ENCODE results near the gene PCCA. TPM values are rescaled to one million over a fixed set of nuclear protein-coding genes. Genes with fewer than 3 reads are reported as not detected.
"Not testable (repeated sequence)": the region's sequence is repeated elsewhere in the genome, so short reads cannot be mapped to it uniquely, and the experiment has no call there.

The PCCA gene
- polyA plus RNA-seq, 1 of the 3 experiments (the other 2 are of a cell fraction): 7.3 TPM

- no peak overlapping the region for H2AFZ ChIP-seq (ENCODE audit: low read depth)
- no peaks in the 10 kb centered on the region for H4K20me1 ChIP-seq (ENCODE audit: insufficient read depth)
- no peaks in the 10 kb centered on the region; the same call in none of the 2 replicates for H3K79me2 ChIP-seq (ENCODE audit: insufficient read depth)
- H3K9me2 ChIP-seq: no peaks in the 10 kb centered on the region
- no peaks in the 10 kb centered on the region for H3K9me3 ChIP-seq
- TF ChIP-seq RXRA (IDR thresholded peaks at IDR 0.05; ENCODE audit: borderline replicate concordance, low read depth): no peak
- TF ChIP-seq GATA2 (CRISPR knock-in tag; IDR thresholded peaks at IDR 0.05): peak; percentile 47
- TF ChIP-seq RCOR1 (IDR thresholded peaks at IDR 0.05; ENCODE audit: low read length): peak; percentile 15; the same call in 1 of the 2 replicates
- no peak for TF ChIP-seq TEAD4 (IDR thresholded peaks at IDR 0.05; ENCODE audit: borderline replicate concordance, insufficient read depth)
- H3K36me3 ChIP-seq (replicated peaks in 1 of 2; ENCODE audit: control insufficient read depth in 1 of 2, insufficient read depth in 2 of 2, low read length in 1 of 2): peaks cover 3 to 17% of the 10 kb centered on the region in 2 experiments
- H3F3A ChIP-seq (replicated peaks; ENCODE audit: insufficient read depth): no peaks in the 10 kb centered on the region
- no peak overlapping the region for H3K4me3 ChIP-seq (ENCODE audit: low read depth in 2 of 2, low read length in 1 of 2)
- no peak overlapping the region for H3K4me2 ChIP-seq
- H3K9ac ChIP-seq: no peak overlapping the region
- WGBS (ENCODE audit: low lambda C conversion rate): 79% methylated on average over 5 of the region's 5 CpGs
- peaks cover 8 to 20% of the 10 kb centered on the region in 2 experiments; a peak in 3 of 4 replicates for H3K4me1 ChIP-seq (ENCODE audit: control insufficient read depth in 1 of 2, insufficient read depth in 2 of 2, low read depth in 1 of 2, low read length in 1 of 2)
- DNase-seq: no peak
- H3K27me3 ChIP-seq (ENCODE audit: insufficient read depth): no peaks in the 10 kb centered on the region
- H3K27ac ChIP-seq (ENCODE audit: low read depth in 2 of 2, low read length in 1 of 2): no peak overlapping the region
- ChIA-PET CTCF (interaction anchor here (0.6 to 1.0 kb wide), 4 partner anchors 10 to 42 kb away, joined by 3 to 4 read pairs (median 4); no protein-coding TSS in a partner anchor), POLR2A (no interaction called here)
Observed at GRCh38 chr13:100173203-100173602, 84.3 kb downstream of the PCCA start.

- POLR2A ChIA-PET; H4K20me1 ChIP-seq (ENCODE audit: insufficient read depth); H3K9ac ChIP-seq; H3K4me2 ChIP-seq; H3K27me3 ChIP-seq (ENCODE audit: insufficient read depth); H3K4me3 ChIP-seq (ENCODE audit: low read depth in 2 of 2, low read length in 1 of 2); H2AFZ ChIP-seq (ENCODE audit: low read depth); H3K9me2 ChIP-seq; H3K27ac ChIP-seq (ENCODE audit: low read depth in 2 of 2, low read length in 1 of 2); H3F3A ChIP-seq (replicated peaks; ENCODE audit: insufficient read depth); H3K9me3 ChIP-seq; H3K79me2 ChIP-seq (ENCODE audit: insufficient read depth); DNase-seq: not testable (repeated sequence)
- H3K4me1 ChIP-seq (ENCODE audit: control insufficient read depth in 1 of 2, insufficient read depth in 2 of 2, low read depth in 1 of 2, low read length in 1 of 2): peaks cover 8 to 20% of the 10 kb centered on the region in 2 experiments; a peak in 3 of 4 replicates
- CTCF ChIA-PET: interaction anchor here (1.9 kb wide), 1 partner anchor 10 kb away, joined by 4 read pairs; no protein-coding TSS in a partner anchor
- WGBS (ENCODE audit: low lambda C conversion rate): 93% methylated on average over 4 of the region's 4 CpGs
- H3K36me3 ChIP-seq (replicated peaks in 1 of 2; ENCODE audit: control insufficient read depth in 1 of 2, insufficient read depth in 2 of 2, low read length in 1 of 2): peaks cover 3 to 17% of the 10 kb centered on the region in 2 experiments
Observed at GRCh38 chr13:100174455-100174854, 85.6 kb downstream of the PCCA start.

DNA sequence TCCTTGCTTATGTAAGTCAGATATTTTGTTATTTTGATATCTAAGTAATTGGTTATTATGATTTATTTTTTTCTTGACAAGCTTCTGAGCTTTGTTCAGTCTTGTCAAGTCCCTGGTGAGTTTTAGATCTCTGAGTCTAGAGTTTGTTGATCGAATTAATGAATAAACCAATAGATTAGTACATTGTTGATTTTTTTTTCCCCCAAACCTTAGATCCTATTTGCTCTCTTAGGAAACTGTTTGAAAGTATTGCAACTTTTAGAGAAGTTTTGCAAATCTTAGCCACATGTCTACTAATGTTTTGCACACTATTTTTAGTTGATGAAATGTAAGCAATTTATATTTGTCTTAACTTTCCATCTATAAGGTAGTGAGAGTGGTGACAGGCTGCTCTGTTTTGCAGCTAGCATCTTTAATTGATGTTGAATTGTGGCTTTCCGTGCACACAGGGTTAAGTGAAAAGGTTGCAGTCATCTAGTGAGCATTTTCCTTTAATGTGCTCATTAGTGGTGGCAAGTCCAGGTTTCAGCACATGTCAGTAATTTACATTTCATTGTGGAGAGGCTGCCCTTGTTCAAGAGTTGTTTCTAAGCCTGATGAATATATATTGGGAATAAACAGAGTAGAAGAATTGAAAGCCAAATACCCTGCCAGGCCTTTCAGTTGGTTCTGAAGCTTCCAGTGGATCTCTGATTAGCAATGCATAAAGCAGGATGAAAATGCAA, 86.3 kb downstream of the PCCA start:
- no peaks in the 10 kb centered on the region; the same call in none of the 2 replicates for H3K79me2 ChIP-seq (ENCODE audit: insufficient read depth)
- H3K4me2 ChIP-seq: no peak overlapping the region
- no peak for DNase-seq
- no peak overlapping the region for H3K9ac ChIP-seq
- peaks cover 3 to 11% of the 10 kb centered on the region in 2 experiments for H3K36me3 ChIP-seq (replicated peaks in 1 of 2; ENCODE audit: control insufficient read depth in 1 of 2, insufficient read depth in 2 of 2, low read length in 1 of 2)
- no peaks in the 10 kb centered on the region for H3K27me3 ChIP-seq (ENCODE audit: insufficient read depth)
- ChIA-PET POLR2A (no interaction called here), CTCF (interaction anchor here (1.9 kb wide), 1 partner anchor 9 kb away, joined by 4 read pairs; no protein-coding TSS in a partner anchor)
- H3K4me3 ChIP-seq (ENCODE audit: low read depth in 2 of 2, low read length in 1 of 2): no peak overlapping the region
- H3K9me2 ChIP-seq: no peaks in the 10 kb centered on the region
- H2AFZ ChIP-seq (ENCODE audit: low read depth): no peak overlapping the region
- no peaks in the 10 kb centered on the region for H3F3A ChIP-seq (replicated peaks; ENCODE audit: insufficient read depth)
- no peaks in the 10 kb centered on the region for H4K20me1 ChIP-seq (ENCODE audit: insufficient read depth)
- peaks cover 8 to 20% of the 10 kb centered on the region in 2 experiments; a peak in 3 of 4 replicates for H3K4me1 ChIP-seq (ENCODE audit: control insufficient read depth in 1 of 2, insufficient read depth in 2 of 2, low read depth in 1 of 2, low read length in 1 of 2)
- 97% methylated on average over 2 of the region's 2 CpGs for WGBS (ENCODE audit: low lambda C conversion rate)
- H3K9me3 ChIP-seq: no peaks in the 10 kb centered on the region
- TF ChIP-seq, protein P1, sequence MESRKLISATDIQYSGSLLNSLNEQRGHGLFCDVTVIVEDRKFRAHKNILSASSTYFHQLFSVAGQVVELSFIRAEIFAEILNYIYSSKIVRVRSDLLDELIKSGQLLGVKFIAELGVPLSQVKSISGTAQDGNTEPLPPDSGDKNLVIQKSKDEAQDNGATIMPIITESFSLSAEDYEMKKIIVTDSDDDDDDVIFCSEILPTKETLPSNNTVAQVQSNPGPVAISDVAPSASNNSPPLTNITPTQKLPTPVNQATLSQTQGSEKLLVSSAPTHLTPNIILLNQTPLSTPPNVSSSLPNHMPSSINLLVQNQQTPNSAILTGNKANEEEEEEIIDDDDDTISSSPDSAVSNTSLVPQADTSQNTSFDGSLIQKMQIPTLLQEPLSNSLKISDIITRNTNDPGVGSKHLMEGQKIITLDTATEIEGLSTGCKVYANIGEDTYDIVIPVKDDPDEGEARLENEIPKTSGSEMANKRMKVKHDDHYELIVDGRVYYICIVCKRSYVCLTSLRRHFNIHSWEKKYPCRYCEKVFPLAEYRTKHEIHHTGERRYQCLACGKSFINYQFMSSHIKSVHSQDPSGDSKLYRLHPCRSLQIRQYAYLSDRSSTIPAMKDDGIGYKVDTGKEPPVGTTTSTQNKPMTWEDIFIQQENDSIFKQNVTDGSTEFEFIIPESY (IDR thresholded peaks at IDR 0.05; ENCODE audit: borderline replicate concordance, low read depth): no peak
- no peak for TF ChIP-seq TEAD4 (IDR thresholded peaks at IDR 0.05; ENCODE audit: borderline replicate concordance, insufficient read depth)
- TF ChIP-seq TCF12 (IDR thresholded peaks at IDR 0.05): no peak
- TF ChIP-seq TAF1 (IDR thresholded peaks at IDR 0.05; ENCODE audit: borderline replicate concordance, low read depth, low read length): no peak
- no peak for TF ChIP-seq POLR2AphosphoS5 (IDR thresholded peaks at IDR 0.05; ENCODE audit: low read depth, low read length)
- TF ChIP-seq FOXJ3 (CRISPR knock-in tag; IDR thresholded peaks at IDR 0.05): no peak
- TF ChIP-seq, protein P2, sequence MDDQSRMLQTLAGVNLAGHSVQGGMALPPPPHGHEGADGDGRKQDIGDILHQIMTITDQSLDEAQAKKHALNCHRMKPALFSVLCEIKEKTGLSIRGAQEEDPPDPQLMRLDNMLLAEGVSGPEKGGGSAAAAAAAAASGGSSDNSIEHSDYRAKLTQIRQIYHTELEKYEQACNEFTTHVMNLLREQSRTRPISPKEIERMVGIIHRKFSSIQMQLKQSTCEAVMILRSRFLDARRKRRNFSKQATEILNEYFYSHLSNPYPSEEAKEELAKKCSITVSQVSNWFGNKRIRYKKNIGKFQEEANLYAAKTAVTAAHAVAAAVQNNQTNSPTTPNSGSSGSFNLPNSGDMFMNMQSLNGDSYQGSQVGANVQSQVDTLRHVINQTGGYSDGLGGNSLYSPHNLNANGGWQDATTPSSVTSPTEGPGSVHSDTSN (IDR thresholded peaks at IDR 0.05): no peak
- no peak for TF ChIP-seq YY1 (IDR thresholded peaks at IDR 0.05; ENCODE audit: low read depth)
- no peak for TF ChIP-seq EZH2phosphoT487 (IDR thresholded peaks at IDR 0.05; ENCODE audit: borderline replicate concordance, low read depth)
- no peak for TF ChIP-seq SMC3 (IDR thresholded peaks at IDR 0.05; ENCODE audit: low read depth, low read length)
- TF ChIP-seq USF2 (IDR thresholded peaks at IDR 0.05; ENCODE audit: borderline replicate concordance, low read depth, low read length): no peak
- TF ChIP-seq, protein P3, sequence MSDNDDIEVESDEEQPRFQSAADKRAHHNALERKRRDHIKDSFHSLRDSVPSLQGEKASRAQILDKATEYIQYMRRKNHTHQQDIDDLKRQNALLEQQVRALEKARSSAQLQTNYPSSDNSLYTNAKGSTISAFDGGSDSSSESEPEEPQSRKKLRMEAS (IDR thresholded peaks at IDR 0.05; ENCODE audit: low read depth): no peak
- no peak for TF ChIP-seq ELF1 (IDR thresholded peaks at IDR 0.05)
- no peak overlapping the region for H3K27ac ChIP-seq (ENCODE audit: low read depth in 2 of 2, low read length in 1 of 2)
